NOMO-1 treated with dmso at 0.1 percent for 144 hours (cell line): ENCODE measurements around the gene BAD.
A peak's percentile ranks its signal among the peaks of the same experiment; 100 is the strongest.

Experiments
- DNase-seq: peaks from one replicate; lab custom pipeline; 2025; ENCODE audit not compliant: unreplicated experiment; lab: John Stamatoyannopoulos, UW

The BAD gene

GRCh38 chr11:64232967-64233315 lies 51.5 kb downstream of the BAD start:
- DNase-seq, result no peak

GRCh38 chr11:64232182-64232966 lies 52.1 kb downstream of the BAD start:
- no peak for DNase-seq

GRCh38 chr11:64231546-64231945 lies 52.9 kb downstream of the BAD start:
- DNase-seq, result no peak

GRCh38 chr11:64230985-64231365 lies 53.5 kb downstream of the BAD start:
- peak; percentile 47 for DNase-seq

GRCh38 chr11:64230171-64230984 lies 54.1 kb downstream of the BAD start, which contains the start of gene DNAJC4:
Gene DNAJC4 (plus strand): TSS chr11:64230548. CDS start chr11:64230855, 307 bp downstream.
- peak; percentile 89 for DNase-seq

- no peak for DNase-seq
These were observed 54.7 kb downstream of the BAD start for GRCh38 chr11:64229744-64230170.

GRCh38 chr11:64229090-64229743 lies 55.2 kb downstream of the BAD start:
- no peak for DNase-seq

GRCh38 chr11:64227405-64227956 lies 57.0 kb downstream of the BAD start:
- no peak for DNase-seq

GRCh38 chr11:64226507-64227051 lies 57.9 kb downstream of the BAD start:
- DNase-seq, result peak; percentile 50

- DNase-seq, result peak; percentile 81
These were observed 58.6 kb downstream of the BAD start, which contains the start of the genes NUDT22 and TRPT1 for GRCh38 chr11:64225608-64226506. Gene NUDT22 (plus strand): TSS chr11:64226274. CDS start chr11:64226653, 379 bp downstream. Gene TRPT1 (minus strand): TSS chr11:64226186. CDS start chr11:64225860, 326 bp downstream.

GRCh38 chr11:64224891-64225607 lies 59.4 kb downstream of the BAD start:
- no peak for DNase-seq

GRCh38 chr11:64224151-64224890 lies 60.1 kb downstream of the BAD start:
- DNase-seq, result no peak

GRCh38 chr11:64223001-64223651 lies 61.3 kb downstream of the BAD start:
- DNase-seq, result no peak

GRCh38 chr11:64222651-64223000 lies 61.8 kb downstream of the BAD start:
- no peak for DNase-seq

GRCh38 chr11:64220798-64221197 lies 63.7 kb downstream of the BAD start:
- DNase-seq, result no peak

- DNase-seq, result no peak
These were observed 64.2 kb downstream of the BAD start for GRCh38 chr11:64220271-64220670.
